H1 (cell line): ENCODE data around the gene NPTN.

Source experiments
- CEBPB ChIP-seq: IDR thresholded peaks from 2 replicates; pipeline ENCODE4 v1.6.1; 2012; ENCODE audit warnings: low read depth, low read length
- CHD2 ChIP-seq: IDR thresholded peaks from 2 replicates; pipeline ENCODE4 v1.6.1; 2012; ENCODE audit warnings: low read length, improper control_type of control experiment
- JUND ChIP-seq: IDR thresholded peaks from 2 replicates; pipeline ENCODE4 v1.6.1; 2011; ENCODE audit warnings: mild to moderate bottlenecking, improper control_type of control experiment, low read length
- NRF1 ChIP-seq: IDR thresholded peaks from 2 replicates; pipeline ENCODE4 v1.6.1; 2011; ENCODE audit warnings: mild to moderate bottlenecking, low read depth, low read length, improper control_type of control experiment
- TCF12 ChIP-seq: IDR thresholded peaks from 2 replicates; pipeline ENCODE4 v1.6.1; 2011; ENCODE audit warnings: low read depth, mild to moderate bottlenecking, low read length
- TEAD4 ChIP-seq: IDR thresholded peaks from 2 replicates; pipeline ENCODE4 v1.6.1; 2012; ENCODE audit warnings: low read depth, low read length, inconsistent platforms, mixed read lengths

DNA sequence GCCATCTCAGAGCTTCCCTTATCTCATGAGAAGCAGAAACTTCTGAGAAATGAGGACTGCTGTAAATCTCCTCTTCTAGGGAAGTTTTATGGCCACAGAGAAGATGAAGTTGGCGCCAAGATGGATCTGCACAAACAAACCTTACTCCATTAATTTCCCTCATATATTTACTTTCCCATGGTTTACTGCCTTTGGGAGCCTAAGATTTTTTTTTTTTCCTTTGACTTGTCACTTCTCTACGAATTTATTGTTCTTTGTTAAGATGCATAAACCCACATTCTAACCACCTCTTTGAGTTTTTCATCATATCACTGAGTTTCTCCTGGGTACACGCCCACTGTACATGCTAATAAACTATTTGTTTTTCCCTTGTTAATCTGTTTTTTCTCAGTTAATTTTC is 21.5 kb upstream of the NPTN start:
- TF ChIP-seq CEBPB (no peak), TEAD4 (no peak), NRF1 (no peak), CHD2 (no peak), TCF12 (no peak), JUND (no peak)
